Measurements from ENCODE around the gene USP48. TPM values are rescaled to one million over a fixed set of nuclear protein-coding genes. Genes with fewer than 3 reads are reported as not detected.

Gene USP48
- total RNA-seq, 4 donors from 2014 or later: 35.4 to 198 (median 50.7) TPM

GRCh38 chr1:21649315-21649714 is 133.6 kb downstream of the USP48 start:
- DNase-seq: no peak
- H3K9me3 ChIP-seq: no peaks in the 10 kb centered on the region
- no peak for TF ChIP-seq POLR2A (IDR thresholded peaks at IDR 0.05)
- no peak for TF ChIP-seq CTCF (IDR thresholded peaks at IDR 0.05)
- no peak overlapping the region for H3K4me3 ChIP-seq
- H3K27ac ChIP-seq: no peak overlapping the region
- H3K4me1 ChIP-seq: peaks cover 4 to 15% (median 7%) of the 10 kb centered on the region in 4 donors
- H3K36me3 ChIP-seq: no peaks in the 10 kb centered on the region
- no peaks in the 10 kb centered on the region for H3K27me3 ChIP-seq

- no peaks in the 10 kb centered on the region for H3K27me3 ChIP-seq
- H3K4me1 ChIP-seq: peaks cover 4 to 15% (median 7%) of the 10 kb centered on the region in 4 donors
- no peaks in the 10 kb centered on the region for H3K9me3 ChIP-seq
- no peak overlapping the region for H3K27ac ChIP-seq
- H3K4me3 ChIP-seq: no peak overlapping the region
- H3K36me3 ChIP-seq: no peaks in the 10 kb centered on the region
- no peak for DNase-seq
- TF ChIP-seq CTCF (IDR thresholded peaks at IDR 0.05) (no peak), POLR2A (IDR thresholded peaks at IDR 0.05) (no peak)
These were observed 134.2 kb downstream of the USP48 start for GRCh38 chr1:21648791-21649190.

- TF ChIP-seq POLR2A (IDR thresholded peaks at IDR 0.05): no peak
- no peak for TF ChIP-seq CTCF (IDR thresholded peaks at IDR 0.05)
- H3K9me3 ChIP-seq: no peaks in the 10 kb centered on the region
- DNase-seq: no peak
- H3K36me3 ChIP-seq: no peaks in the 10 kb centered on the region
- peaks cover 4 to 15% (median 7%) of the 10 kb centered on the region in 4 donors for H3K4me1 ChIP-seq
- H3K4me3 ChIP-seq: no peak overlapping the region
- H3K27me3 ChIP-seq: no peaks in the 10 kb centered on the region
- H3K27ac ChIP-seq: no peak overlapping the region
These were observed 134.6 kb downstream of the USP48 start for GRCh38 chr1:21648352-21648730.

GRCh38 chr1:21647431-21648351 is 135.3 kb downstream of the USP48 start:
- TF ChIP-seq CTCF (IDR thresholded peaks at IDR 0.05) (no peak), POLR2A (IDR thresholded peaks at IDR 0.05) (no peak)
- no peaks in the 10 kb centered on the region for H3K36me3 ChIP-seq
- H3K27me3 ChIP-seq: no peaks in the 10 kb centered on the region
- peaks cover 4 to 15% (median 7%) of the 10 kb centered on the region in 4 donors for H3K4me1 ChIP-seq
- no peaks in the 10 kb centered on the region for H3K9me3 ChIP-seq
- no peak overlapping the region for H3K27ac ChIP-seq
- peak in 1 of 3 donors; percentile 71 for DNase-seq
- no peak overlapping the region for H3K4me3 ChIP-seq

- TF ChIP-seq POLR2A (IDR thresholded peaks at IDR 0.05) (no peak), CTCF (IDR thresholded peaks at IDR 0.05) (no peak)
- Histone ChIP-seq H3K9me3 (no peaks in the 10 kb centered on the region), H3K27me3 (no peaks in the 10 kb centered on the region), H3K36me3 (no peaks in the 10 kb centered on the region), H3K4me1 (peaks cover 0 to 5% (median 0%) of the 10 kb centered on the region in 4 donors), H3K4me3 (no peak overlapping the region), H3K27ac (no peak overlapping the region)
- no peak for DNase-seq
These were observed 137.4 kb downstream of the USP48 start for GRCh38 chr1:21645550-21645949.

All from Peyer's patch (tissue), 4 donors.